HepG2 (cell line): ENCODE results near the gene CNTD1. TPM values are rescaled to one million over a fixed set of nuclear protein-coding genes. Genes with fewer than 3 reads are reported as not detected.
A peak's percentile ranks its signal among the peaks of the same experiment; 100 is the strongest.

Experiments used
- CSRNP1 ChIP-seq: sonication (generic); formaldehyde crosslinking; IDR thresholded peaks from 2 replicates; pipeline ENCODE4 v1.8.1; 2023; ENCODE audit warnings: mild to moderate bottlenecking, missing genetic modification reagents
- GABPB1 ChIP-seq: IDR thresholded peaks from 2 replicates; pipeline ENCODE4 v1.6.1; 2016; ENCODE audit warnings: mild to moderate bottlenecking, missing genetic modification reagents, moderate library complexity, missing compliant biosample characterization
- HOMEZ ChIP-seq: IDR thresholded peaks from 2 replicates; pipeline ENCODE4 v1.6.1; 2016; ENCODE audit warnings: low read depth
- IRF9 ChIP-seq: sonication (generic); formaldehyde crosslinking; IDR thresholded peaks from 2 replicates; pipeline ENCODE4 v1.8.0; 2022; ENCODE audit warnings: missing genetic modification reagents, mild to moderate bottlenecking, borderline replicate concordance
- KLF12 ChIP-seq: sonication (generic); formaldehyde crosslinking; IDR thresholded peaks from 2 replicates; pipeline ENCODE4 v1.4.0; 2020; ENCODE audit warnings: missing genetic modification reagents, borderline replicate concordance
- MAZ ChIP-seq, 2 experiments: sonication (generic) in 1 of 2; formaldehyde crosslinking in 1 of 2; IDR thresholded peaks; 2 replicates each; pipeline versions ENCODE4 v1.5.0 to v1.6.1; 2012 to 2020; ENCODE audit warnings: low read depth in 2 of 2, mild to moderate bottlenecking in 2 of 2, borderline replicate concordance in 1 of 2, improper control_type of control experiment in 1 of 2, low read length in 1 of 2, missing genetic modification reagents in 1 of 2, moderate library complexity in 1 of 2
- MLXIP ChIP-seq: sonication (generic); formaldehyde crosslinking; IDR thresholded peaks from 2 replicates; pipeline ENCODE4 v1.9.0; 2021; ENCODE audit warnings: missing genetic modification reagents, borderline replicate concordance
- MNT ChIP-seq: fragments of 450-650 bp; IDR thresholded peaks from 2 replicates; pipeline ENCODE4 v1.6.1; 2016
- NR2F6 ChIP-seq, 2 experiments: IDR thresholded peaks; 2 replicates each; pipeline ENCODE4 v1.6.1; 2016; ENCODE audit warnings: antibody characterized with exemption in 1 of 2, mild to moderate bottlenecking in 1 of 2
- ZNF33B ChIP-seq: sonication (generic); formaldehyde crosslinking; IDR thresholded peaks from 2 replicates; pipeline ENCODE4 v1.5.1; 2020; ENCODE audit warnings: mild to moderate bottlenecking, missing genetic modification reagents
- ZNF678 ChIP-seq: sonication (generic); formaldehyde crosslinking; IDR thresholded peaks from 2 replicates; pipeline ENCODE4 v1.4.0; 2020; ENCODE audit warnings: mild to moderate bottlenecking, missing genetic modification reagents
- ZNF850 ChIP-seq: sonication (generic); formaldehyde crosslinking; conservative IDR thresholded peaks from 2 replicates; pipeline ENCODE4 v1.9.0; 2021; ENCODE audit warnings: mild to moderate bottlenecking, missing genetic modification reagents
- polyA plus RNA-seq, 8 experiments: library from polyadenylated mRNA; depleted of rRNA in 3 of 8; stranded (reverse) in 7 of 8; unstranded in 1 of 8; fragments of >200 nt; fragmentation: Illumina TruSeq in 4 of 8; extraction: Trizol in 4 of 8; gene quantifications; 2 replicates each; pipeline versions ENCODE4 v1.2.1 to v1.2.3, GENCODE V29; 2011 to 2016; ENCODE audit warnings: low read depth in 4 of 8, missing spikeins in 1 of 8, mixed read lengths in 1 of 8; ENCODE audit not compliant: insufficient read depth in 1 of 8
- total RNA-seq, 5 experiments: library from RNA; depleted of rRNA; stranded (reverse); fragments of >200 nt; fragmentation: Illumina TruSeq; extraction: Trizol; gene quantifications; 2 replicates each; pipeline ENCODE4 v1.2.3, GENCODE V29; 2016; ENCODE audit warnings: low read depth in 1 of 5

Gene CNTD1
- total and polyA plus RNA-seq, 2 of the 13 experiments (the other 11 are each of a cell fraction or from before 2014, with no cell fraction given) = 0.11 to 0.15 TPM

GRCh38 chr17:42773290-42774035, 25.2 kb upstream of the CNTD1 start, which contains the start of gene VPS25 (continued):
- TF ChIP-seq MNT = no peak
- TF ChIP-seq MAZ (IDR thresholded peaks at IDR 0.05; ENCODE audit: borderline replicate concordance, low read depth, low read length) = no peak
- TF ChIP-seq MAZ (CRISPR knock-in tag; IDR thresholded peaks at IDR 0.05; ENCODE audit: low read depth) = peak; percentile 48; the same call in 1 of the 2 replicates
- no peak for TF ChIP-seq ZNF850 (CRISPR knock-in tag)
- no peak for TF ChIP-seq MLXIP (CRISPR knock-in tag)
- TF ChIP-seq NR2F6 (IDR thresholded peaks at IDR 0.05) = peak; percentile 22; the same call in 1 of the 2 replicates
- peak; percentile 59; the same call in 1 of the 2 replicates for TF ChIP-seq NR2F6 (CRISPR knock-in tag; IDR thresholded peaks at IDR 0.05)
- TF ChIP-seq ZNF33B (CRISPR knock-in tag) = no peak; the same call in 1 of the 2 replicates
- peak; percentile 99 for TF ChIP-seq GABPB1
- TF ChIP-seq HOMEZ (CRISPR knock-in tag) = peak; percentile 85
- TF ChIP-seq ZNF678 (CRISPR knock-in tag) = peak; percentile 80; the same call in 1 of the 2 replicates
- peak; percentile 71; the same call in 1 of the 2 replicates for TF ChIP-seq KLF12 (CRISPR knock-in tag)
- TF ChIP-seq CSRNP1 (CRISPR knock-in tag) = 0 out of 2 replicates have a peak, but pooled peaks have one; percentile 53
- peak; percentile 90 for TF ChIP-seq IRF9 (CRISPR knock-in tag)
